NAMALWA (cell line): ENCODE results near the gene HIVEP1.
"Not testable (repeated sequence)": the region's sequence is repeated elsewhere in the genome, so short reads cannot be mapped to it uniquely, and the experiment has no call there.

ENCODE experiments used
- DNase-seq: peaks from one replicate; pipeline ENCODE4 v3.0.0-alpha.2; 2015; ENCODE audit warnings: low spot score

Gene HIVEP1

DNA sequence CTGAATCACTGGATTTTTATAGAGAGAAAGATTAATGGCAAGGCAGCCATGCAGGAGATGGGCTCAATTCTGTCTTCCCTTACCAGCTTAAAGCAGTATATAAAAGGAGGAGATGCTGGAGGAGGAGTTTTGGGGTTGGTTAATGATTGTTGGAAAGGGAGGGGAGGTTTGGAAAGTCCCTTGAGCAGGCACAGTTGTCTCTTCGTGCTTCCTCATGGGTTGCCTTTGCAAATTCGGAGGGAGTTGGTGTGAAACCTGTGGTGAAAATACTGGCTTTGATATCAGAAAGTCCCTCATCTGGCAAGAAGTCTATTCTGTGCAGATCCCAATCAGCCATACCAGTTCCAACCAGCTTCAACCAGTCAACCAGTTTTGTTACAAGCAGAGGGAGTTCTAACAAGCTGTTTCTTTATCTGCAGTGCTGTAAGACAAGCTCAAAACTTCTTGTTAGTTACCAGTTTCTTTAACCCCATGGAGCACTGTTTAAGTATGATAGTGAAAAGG is 107.0 kb downstream of the HIVEP1 start:
- peak; percentile 15 for DNase-seq

GRCh38 chr6:12125396-12125795 is 113.3 kb downstream of the HIVEP1 start:
- no peak for DNase-seq

DNA sequence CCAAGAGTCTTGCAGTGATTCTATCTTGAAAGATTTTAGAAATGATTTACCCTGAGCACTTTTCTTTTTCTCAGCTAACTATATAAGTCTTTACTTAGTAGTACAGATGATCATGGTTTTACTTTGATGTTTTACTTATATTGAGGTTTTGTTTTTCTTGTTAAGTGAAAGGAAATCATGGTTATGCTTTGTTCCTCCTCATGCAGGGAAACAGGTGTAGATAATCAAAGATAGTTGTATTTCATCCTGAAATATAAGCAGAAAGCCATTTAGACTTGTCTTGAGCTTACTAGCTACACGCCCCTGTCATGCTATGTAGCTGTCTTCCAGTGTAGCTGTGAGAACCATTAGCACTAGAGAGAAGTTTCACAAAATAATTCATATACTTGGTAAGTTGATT is 113.9 kb downstream of the HIVEP1 start:
- DNase-seq = no peak

DNA sequence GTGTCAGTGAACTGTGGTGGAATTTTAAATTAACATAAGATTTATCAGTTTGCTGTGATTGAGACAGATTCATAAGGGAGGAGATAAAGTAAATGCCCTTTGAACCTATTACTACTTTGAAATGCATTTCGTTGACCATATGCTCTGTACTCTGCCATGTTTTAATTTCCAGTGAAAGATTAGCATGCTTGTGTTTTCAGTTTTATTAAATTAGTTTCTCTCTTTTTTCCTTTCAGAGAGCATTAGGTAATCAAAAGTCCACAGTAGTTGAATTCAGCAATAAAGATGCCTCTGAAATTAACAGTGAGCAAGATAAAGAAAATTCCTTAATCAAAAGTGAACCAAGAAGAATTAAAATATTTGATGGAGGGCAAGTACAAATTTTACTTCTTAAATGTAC is 117.4 kb downstream of the HIVEP1 start:
- no peak for DNase-seq

- no peak for DNase-seq
Observed at GRCh38 chr6:12132351-12133222, 120.5 kb downstream of the HIVEP1 start.

GRCh38 chr6:12134581-12134980 is 122.5 kb downstream of the HIVEP1 start:
- DNase-seq = no peak

DNA sequence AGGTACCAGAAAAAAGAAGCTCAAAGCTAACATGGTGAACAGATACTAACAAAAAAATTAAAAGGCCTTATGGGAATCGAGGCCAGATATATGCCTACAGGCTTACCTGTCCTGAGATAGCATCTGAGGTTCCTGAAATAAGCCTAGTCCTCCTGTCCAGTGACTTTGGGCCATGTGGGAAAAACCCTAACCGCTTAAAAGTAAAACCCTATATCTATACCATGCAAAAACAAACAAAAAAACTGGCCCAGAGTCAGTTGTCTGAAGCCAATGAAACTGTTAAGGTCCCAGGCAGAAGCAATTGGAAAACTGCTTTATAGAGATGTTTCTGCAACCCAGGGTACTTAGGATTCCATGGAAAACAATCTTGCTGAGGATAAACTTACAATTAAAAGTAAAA is 122.9 kb downstream of the HIVEP1 start:
- DNase-seq = no peak

GRCh38 chr6:12136905-12137304 is 124.8 kb downstream of the HIVEP1 start:
- no peak for DNase-seq

DNA sequence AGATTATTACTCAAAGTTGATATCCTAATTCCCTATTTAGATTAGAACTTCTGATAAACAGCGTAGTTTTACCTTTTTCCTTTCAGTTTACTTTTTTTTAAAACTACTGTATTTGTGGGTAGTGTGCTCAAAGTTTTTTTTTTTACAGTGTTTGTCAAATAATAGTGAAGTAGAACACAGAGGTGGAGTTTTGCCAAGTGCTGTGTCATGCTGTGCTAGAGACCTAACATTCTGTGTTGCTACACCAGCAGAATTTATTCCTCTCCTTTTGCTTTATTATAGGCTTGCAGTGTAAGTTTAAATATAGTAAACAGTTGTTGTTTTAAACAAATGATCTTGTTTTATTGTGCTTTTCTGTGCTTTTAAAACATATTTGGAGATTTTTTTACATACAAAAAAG is 125.4 kb downstream of the HIVEP1 start:
- DNase-seq = no peak

DNA sequence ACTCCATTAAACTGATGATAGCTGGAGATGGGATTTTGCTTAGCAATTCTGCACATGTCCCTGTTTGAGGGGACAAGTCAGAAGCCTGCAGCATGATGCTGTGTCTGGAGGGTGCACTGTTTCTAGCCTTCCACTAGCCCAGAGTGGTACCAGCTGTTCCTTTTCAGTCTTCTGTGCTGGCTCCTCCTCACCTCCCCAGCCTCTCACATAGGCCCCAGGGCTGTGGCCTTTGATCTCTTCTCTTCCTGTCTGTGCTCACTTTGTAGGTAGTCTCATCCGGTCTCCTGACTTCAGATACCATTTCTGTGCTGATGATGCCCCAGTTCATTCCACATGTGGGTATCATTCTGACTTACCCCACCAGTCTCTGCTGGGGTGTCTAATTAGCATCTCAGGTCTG is 126.3 kb downstream of the HIVEP1 start:
- DNase-seq = no peak

GRCh38 chr6:12138936-12139335 is 126.8 kb downstream of the HIVEP1 start:
- no peak for DNase-seq

- no peak for DNase-seq
Observed at GRCh38 chr6:12147557-12148316, 135.6 kb downstream of the HIVEP1 start.

- no peak for DNase-seq
Observed at GRCh38 chr6:12148317-12148801, 136.2 kb downstream of the HIVEP1 start.

DNA sequence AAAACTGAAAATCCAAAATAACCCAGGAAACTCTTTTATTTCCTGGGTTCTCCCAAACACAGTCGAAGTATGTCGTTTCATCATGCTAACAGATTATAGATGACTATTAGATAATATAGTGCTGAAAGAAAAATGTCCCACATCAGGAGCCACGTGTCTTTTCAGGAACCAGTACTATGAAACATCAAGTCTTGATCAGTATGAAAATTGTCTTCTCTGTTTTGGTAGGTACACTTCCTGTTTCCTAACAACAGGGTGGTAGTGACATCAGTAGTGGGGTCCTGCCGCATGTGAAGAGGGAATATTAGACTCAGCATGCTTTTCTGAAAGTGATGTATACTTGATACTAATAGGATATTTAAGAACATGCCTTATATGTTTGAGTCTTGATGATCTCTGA is 136.7 kb downstream of the HIVEP1 start:
- peak; percentile 5 for DNase-seq

DNA sequence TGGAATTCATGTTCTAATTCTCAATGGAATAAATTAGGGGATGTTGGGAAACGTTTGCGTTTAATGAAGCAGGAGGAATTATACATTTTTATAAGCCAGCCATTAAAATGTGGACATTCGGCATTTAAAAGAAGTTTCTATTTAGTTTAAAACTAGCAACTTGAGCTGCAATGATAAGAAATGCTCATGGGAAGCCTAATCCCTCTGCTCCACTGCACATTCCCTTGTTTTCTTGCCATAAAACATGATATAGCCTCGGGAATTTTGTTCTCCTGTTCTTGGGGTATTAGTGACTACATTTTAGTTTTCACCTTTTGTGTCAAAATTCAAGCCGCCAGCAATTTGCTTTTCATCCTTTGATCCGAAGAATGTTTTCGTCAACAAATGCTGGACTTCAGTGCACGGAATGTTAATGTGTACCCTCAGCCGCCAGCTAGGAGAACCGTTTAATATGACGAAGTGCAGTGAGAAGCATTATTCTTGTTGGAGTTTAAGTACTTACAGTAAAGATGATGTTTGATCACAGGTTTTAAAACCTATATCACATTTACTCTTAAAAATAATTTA is 137.9 kb downstream of the HIVEP1 start:
- no peak for DNase-seq

DNA sequence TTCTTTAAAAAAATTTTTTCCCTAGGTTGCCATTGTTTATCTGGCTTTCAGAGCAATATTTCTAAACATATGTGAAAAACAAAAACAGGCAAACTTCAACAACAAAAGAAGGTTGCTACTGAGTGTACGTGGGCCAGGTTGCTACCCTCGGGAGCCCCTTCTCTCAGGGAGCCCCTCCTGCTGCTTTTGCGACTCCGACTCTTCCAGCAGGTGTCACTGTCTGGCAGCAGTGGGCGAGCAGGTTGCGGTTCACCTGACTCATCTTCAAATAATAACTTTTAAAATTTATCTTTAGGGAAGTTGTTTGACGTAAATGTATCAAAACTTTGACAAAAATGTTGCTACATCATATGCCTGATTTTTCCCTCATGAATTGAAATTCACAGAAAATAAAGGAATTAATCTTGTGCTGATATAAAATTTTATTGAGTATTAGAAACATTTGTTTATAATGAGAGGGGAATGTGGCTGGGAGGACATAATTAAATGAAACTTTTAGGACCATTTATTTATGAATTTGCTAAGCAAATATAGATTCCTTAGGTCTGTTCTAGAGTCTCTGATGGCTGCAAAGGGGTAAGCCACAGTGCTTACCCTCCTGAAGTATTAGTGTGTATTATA is 138.8 kb downstream of the HIVEP1 start:
- DNase-seq = peak; percentile 29

DNA sequence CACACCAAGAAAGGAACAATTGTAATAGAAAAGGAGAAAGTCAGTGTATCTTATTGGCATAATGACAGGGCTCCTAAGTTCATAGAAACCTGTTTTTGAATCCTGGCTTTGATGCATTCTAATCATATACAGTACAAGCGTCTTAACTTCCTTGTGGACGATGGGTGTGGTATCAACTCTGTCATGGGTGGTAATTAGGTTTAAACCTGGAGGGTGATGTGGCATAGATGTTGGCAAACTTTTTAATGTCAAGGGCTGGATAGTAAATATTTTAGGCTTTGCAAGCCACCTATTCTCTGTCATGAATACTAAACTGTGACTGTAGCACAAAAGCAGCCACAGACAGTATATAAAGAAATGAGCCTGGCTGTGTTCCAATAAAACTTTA is 139.3 kb downstream of the HIVEP1 start:
- no peak for DNase-seq

DNA sequence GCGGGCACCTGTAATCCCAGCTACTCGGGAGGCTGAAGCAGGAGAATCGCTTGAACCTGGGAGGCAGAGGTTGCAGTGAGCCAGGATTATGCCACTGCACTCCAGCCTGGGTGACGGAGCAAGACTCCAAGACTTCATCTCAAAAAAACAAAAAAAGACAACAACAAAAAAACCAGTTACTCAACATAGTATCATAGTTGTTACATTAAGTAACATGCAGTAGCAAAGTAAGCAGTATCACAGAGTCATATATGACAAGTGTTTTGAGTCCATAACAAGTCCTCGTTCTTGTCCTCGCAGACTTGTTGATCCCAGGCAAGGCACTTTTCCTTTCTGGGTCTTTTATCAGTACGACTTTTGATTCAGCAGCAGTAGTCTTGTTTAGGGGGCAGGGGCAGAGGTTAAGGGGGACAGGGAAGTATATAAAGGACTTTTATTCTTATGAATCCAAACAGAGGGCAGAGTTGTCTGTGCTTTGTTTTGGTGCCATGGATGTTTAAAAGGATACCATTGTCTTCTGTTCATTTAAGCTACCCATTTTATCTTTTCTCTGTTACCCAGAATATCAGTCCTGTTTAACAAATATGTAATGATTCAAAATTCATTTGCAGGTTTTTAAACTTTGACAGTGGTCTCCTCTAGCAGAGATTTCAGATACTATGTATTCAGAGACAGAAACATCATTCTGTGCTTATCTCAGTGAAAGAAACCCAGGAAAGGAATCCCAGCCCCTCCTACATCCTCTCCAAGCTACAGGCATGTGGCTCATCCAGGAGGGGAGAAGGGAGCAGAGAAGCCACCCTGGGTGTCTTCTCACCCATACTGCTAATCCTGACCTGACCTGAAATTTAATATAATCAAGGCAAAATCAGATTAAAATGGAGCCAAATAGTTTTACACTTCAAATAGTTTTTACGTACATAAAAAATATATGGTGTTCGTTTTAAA is 140.2 kb downstream of the HIVEP1 start:
- DNase-seq = no peak

DNA sequence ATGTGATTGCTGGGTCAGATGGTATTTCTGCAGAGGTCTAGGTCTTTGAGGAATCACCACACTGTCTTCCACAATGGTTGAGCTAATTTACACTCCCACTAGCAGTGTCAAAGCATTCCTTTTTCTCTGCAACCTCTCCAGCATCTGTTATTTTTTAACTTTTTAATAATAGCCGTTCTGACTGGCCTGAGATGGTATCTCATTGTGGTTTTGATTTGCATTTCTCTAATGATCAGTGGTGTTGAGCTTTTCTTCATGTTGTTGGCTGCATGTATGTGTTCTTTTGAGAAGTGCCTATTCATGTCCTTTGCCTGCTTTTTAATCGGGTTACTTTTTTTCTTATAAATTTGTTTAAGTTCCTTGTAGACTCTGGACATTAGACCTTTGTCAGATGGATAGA is 143.7 kb downstream of the HIVEP1 start:
- not testable (repeated sequence) for DNase-seq

GRCh38 chr6:12158686-12159415 is 146.7 kb downstream of the HIVEP1 start:
- DNase-seq = peak; percentile 10
